ENCODE measurements around the gene FREM1.
A peak's percentile ranks its signal among the peaks of the same experiment; 100 is the strongest.

Gene FREM1

DNA sequence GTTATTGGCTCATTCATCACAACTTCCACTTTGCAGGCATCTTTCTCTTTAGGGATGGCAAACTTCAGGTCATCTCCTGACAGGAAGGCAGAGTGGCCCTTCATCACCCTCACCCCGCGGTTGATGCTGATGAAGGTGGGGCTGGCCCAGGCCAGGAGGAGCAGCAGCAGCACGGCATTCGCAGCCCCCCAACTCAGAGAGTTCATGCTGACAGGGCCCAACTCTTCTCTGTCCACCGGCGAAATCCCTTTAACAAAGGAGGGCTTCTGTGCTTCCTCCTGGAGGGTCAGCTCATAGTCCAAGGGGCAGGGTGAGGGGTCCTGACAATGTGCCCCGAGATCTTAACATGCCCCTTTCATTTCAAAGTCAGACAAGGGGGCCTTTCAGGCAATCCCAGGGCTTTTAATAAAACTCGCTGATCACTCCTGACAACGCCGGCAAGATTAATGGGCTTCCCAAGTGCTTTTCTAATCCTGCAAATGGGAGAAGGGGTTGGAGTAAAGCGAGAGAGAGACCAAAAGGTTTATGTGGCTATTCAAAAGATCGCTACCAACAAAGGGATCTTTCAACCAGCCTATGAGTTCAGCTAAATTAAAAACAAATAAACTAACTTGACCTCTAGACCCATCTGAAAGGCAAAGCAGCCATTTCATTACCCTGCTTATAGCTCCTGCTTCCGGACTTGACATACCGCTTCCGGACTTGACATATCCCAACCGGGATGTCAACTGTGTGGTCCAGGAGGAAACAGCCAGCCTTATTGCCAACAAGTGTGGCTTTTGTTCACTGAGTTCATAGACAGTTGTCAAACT is 41.2 kb downstream of the FREM1 start:
- no peak for DNase-seq

DNA sequence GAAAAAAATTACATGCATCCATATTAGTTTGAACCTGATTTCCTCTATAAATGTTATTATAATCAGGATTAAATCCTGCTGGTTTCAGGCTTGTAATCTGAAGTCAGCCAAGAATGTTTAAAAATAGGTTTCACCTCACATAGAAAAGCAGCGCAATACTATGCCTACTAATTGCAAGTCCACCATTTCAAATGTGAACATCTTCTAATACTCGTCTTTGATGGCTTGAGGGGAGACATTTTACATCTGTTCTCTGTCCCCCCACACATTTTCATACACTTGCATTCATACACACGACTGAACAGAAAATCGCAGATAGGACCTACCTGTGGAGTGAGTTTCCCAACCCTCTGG is 41.8 kb downstream of the FREM1 start:
- no peak for DNase-seq

DNA sequence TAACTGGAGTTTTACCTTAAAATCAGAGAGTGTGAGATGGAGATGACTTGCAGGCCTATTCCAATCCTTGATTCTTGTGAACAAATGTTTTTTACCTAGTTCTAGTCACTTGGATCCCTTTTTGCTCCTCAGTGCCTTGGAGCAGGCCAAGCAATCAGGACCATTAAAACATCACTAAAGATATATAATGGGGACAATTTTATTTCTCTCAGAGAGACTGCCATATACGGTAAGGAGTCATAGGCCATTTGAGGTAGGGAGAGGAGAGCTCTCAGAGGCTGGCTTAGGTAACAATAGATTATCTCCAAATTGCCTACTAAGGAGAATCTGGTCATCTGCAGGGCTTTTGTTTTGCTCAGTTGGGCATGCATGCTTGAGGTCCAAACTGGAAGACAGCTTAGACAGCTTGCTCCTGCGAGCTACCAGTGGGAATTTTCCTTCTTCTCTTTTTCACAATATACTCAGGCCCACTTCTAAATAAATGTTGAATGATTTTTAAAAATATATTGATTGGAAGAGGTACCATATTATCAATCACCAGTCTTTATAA is 44.0 kb downstream of the FREM1 start:
- DNase-seq, result no peak

DNA sequence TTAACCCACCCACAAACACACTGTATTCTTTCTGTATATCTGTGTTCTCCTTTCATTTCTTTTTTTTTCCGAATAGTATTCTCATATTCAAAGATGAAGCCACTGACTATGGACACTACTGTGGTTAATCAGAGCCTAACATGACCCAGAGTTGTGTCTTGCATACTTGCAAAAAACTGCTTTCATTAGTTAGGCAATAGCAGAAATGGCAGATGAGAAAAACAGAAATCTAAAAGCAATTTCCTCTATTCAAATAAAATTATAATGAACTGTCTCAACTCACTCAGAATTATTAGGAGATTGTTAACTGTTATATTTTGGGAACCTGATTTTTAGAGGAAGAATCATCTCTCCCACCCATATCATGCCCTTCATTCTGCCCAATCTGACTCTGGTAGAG is 45.9 kb downstream of the FREM1 start:
- no peak for DNase-seq

DNA sequence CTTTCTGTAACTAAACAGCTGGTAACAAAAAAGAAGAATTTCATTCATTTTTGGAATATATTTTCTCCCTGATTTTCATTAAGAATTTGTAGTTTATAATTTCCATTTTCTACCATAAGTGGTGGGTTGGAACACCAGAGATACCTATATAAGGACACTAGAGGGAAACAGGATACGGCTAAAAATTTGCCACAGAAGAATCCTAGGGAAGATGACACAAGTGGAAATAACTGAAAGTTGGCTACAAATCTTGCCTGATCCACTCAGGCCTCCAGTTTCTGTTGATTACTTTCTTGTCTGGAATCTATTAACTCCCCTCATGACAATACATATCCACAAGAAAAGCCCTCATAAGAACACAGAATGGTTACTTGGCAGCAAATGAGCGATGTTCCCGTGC is 46.8 kb downstream of the FREM1 start:
- DNase-seq, result no peak

DNA sequence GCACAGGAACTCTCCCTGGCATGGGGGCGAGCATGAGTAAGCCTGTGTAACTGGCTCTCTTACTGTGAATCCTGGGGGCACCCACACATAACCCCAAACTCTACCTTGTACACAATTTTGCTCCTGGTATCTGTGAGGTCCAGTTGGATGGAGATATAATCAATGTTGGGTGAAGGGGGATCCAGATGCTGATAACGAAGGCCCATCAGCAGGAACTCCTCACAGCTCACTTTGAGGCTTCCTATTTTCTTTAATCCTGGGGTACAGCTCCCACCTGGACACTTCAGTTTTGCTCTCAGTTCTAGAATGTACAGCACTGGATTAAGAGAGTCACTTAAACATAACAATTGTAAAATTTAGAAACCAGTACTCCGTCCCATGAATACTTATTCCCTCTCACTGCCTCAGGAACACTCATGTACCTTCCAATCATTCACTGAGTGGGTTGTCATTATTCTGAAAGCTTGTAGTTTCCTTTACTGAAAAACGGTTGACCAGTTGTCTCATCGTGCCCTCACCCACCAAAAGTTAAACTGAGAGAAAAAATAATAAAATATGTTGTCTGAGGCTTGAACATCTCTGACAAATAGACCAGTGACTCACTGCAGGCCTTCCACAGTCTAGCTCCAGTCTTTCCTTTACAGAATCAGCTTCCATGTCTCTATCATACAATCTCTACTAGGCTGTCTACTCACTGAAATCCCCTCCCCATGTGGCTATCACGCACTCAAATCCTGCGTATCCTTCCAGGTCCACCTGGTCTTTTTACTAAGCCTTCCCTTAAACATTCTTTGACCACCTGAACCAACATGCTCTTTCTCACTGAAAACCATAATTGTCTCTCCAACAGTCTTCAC is 52.6 kb downstream of the FREM1 start:
- no peak for DNase-seq

DNA sequence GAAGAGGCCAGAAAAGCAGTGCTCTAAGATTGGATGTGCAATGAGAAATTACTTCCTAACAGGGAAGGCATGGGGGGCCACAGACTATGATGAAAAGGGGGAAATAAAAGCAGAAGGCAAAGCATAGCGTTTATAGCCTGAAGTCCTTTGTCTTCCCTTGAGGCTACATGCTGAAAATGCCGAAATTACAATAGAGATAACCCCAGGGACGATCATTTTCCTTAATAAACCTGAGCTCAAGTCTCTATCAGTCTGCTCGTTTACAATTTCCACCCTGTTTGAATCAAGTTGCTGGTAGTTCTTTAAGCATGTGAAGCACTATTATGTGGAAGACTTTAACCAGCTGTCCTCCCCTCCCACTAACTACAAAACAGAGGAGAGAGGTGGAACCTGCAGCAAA is 60.4 kb downstream of the FREM1 start:
- no peak for DNase-seq

DNA sequence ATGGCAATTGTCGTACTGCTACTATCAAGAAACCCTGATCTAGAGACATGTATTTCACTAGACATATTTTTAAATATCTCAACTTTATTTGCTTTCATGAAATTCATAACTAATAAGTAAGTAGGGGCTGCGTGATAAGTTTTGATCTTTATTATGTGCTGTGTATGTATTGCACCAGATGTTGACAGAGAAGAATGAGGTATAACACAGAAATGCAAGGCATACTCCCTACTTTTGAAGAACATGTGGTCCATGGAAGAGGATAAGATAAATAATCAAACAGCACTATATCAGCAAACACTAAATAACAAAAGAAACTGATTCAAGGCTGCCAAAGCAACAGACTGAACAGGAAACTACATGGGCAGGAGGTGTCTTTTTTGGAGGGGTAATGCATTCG is 60.9 kb downstream of the FREM1 start:
- DNase-seq, result no peak

DNA sequence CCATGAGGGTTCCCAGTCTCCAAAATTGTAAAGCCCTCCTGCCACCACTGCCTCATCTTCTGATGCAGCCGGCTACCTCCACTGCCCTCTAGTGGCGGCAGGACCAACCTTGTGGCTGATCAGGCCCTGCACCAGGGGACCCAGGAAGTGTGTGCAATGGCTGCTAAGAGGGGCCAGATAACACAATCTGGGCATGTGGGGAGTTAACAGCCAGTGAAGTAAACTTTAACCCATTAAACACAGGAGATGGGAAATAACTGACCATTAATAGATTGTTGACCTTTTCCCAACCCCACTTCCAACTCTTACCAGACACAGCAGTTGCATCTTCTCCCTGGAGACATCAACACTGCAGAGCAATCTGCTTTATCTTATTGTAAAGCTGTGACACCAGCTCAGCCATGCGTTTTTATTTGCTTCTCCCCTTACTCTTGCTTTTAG is 63.3 kb downstream of the FREM1 start:
- peak; percentile 38 for DNase-seq

DNA sequence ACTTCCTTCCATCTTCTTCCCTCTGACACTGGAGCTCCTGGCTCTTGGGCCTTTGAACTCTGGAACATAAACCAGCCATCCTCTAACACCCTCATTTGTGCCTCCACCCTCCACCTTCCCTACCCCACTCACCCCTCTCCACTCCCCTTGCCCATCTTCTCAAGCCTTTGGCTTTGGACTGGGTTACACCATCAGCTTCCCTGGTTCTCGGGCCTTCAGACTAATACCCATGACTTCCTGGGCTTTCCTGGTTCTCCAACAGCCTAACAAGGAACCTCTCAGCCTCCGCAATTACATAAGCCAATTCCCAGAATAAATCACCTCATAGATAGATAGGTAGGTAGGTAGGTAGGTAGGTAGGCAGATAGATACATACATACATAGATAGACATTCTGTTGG is 67.1 kb downstream of the FREM1 start:
- no peak for DNase-seq

DNA sequence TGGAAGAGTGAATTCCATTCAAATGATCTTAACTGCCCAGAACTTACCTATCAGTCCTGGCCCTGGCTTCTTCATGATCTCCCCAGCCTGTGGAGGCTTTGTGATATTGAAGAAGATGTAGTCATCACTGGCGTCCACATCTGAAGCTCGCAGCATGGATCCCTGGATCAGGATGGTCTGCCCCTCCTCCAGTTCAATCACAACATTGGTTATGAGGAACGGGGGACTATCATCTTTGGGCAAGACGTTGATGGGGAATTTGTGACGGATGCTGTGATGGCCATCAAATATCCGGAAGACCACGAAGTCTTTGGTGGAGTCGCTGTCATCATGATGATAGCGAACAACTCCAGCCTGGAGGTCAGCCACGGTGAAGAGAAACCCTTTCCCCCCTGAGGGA is 68.0 kb downstream of the FREM1 start:
- no peak for DNase-seq

DNA sequence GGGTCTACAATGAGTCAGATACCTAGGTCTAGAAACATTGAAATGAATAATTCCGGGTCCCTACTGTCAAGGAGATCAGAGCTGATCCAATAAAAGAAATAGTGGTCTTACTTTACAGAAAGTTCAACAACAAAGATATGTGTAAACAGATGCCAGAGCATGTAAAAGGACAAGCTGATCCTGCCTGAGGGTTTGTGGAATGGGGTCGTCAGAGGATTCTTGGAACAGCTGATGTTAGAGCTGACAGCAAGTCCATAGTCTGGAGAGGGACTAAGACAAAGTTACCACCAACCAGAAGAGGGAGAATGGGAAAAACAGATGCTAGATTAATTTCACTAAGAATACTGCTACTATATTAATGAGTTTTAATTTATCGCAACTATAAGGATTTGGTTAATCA is 71.5 kb downstream of the FREM1 start:
- DNase-seq, result no peak

DNA sequence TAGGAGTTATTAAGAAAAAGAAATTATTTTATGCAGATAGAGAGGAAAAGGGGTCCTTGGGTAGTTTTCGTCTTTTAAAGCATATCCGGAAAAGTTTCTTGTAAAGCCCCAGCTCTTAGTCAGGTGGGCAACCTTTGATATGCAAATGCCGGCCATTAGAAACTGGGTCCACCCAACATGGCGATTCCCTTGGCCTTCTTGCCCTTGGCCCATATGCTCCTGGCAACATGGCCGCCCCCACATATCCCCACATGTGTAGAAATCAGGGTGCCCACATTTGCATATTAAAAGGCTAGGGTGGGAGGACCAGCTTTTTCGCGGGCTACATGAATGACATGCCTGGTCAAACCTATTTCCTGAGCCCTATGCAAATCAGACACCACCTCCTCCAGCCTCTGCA is 73.3 kb downstream of the FREM1 start:
- no peak for DNase-seq

DNA sequence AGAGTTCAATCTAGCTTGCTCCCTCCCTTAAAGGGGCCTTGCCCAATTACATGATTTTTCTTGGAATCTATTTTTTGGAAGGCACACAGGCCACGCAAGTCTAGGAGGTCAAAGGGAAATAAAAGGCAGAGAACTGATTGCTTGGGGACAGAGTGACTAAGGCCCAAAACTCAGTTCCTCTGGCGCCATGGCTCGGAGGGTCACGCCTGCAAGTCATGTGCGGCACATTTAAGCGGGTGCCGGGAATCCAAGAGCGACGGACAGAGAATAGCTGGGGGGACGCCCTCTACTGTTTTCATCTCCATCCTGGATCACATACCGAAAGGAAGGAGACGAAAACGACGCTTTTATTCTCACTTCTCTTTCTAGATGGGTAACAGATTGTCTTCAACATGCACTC is 78.6 kb downstream of the FREM1 start:
- no peak for DNase-seq

DNA sequence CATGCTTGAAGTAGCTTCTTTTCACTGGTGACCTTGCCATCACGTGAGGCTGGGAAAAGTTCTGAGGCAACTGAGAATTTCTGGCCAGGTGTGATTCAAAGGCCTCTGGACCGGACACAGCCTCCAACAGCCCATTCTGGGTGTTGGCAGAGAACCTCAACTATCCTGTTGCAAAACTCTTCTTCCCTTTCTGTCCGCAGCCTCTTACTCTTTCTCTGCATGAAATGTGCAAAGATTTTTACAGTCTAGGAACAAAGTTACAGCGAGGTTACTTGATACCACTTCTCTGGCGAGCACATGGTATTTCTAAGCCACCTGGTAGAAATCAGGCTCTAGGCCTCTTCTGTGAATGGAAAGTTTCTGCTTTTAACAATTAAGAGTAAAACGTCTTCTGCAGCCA is 79.2 kb downstream of the FREM1 start:
- DNase-seq, result no peak

DNA sequence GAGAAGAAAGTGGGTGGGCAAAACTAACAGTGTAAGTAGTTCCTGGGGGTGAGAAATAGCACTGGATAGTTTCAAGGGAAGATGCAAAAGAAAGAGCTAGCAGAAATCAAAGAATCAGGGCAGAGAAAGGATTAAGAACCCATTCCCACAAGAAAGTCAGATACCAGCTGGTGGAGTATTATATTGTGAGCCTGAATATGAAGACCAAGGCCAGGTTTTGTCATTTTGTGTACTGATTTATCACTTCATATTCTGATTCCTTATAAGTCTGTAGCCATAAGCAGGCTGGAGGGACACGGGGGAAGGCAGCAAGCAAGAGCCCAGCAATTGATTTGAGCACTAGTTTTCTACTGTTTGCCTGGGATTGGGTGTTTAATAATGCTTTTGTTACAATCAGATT is 80.2 kb downstream of the FREM1 start:
- DNase-seq, result no peak

DNA sequence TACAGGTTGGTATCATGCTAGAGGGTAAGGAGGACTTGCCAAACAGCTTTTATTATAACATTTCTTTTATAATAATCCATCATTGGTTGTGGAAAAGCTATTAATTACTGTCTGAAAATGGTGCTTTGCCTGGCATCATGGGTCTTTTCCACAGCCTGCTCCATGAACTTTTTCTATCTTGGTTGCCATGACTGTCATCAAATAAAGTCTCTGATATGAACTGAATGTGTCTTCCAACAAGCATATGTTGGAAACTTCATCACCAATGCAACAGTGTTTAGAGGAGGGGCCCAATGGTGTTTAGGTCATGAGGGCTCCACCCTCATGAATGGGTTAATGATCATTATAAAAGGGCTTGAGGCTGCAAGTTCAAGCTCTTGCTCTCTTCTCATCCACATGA is 81.0 kb downstream of the FREM1 start:
- DNase-seq, result no peak

DNA sequence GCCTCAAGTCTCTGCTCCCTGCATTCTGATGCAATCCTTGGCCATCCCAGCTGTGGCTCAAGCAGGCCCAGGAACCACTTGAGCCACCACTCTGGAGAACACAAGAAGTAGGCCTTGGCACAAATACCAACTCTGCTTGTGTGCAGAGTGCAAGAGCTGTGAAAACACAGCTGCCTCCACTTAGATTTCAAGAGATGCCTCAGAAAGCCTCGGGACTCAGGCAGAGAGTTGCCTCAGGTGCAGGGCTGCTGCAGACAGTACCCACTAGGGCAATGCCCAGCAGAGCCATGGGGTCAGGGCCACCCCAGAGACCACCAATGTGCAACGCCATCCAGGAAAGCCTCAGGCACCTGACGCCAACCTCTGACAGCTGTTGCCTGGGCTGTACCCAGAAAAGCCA is 82.4 kb downstream of the FREM1 start:
- DNase-seq, result no peak

DNA sequence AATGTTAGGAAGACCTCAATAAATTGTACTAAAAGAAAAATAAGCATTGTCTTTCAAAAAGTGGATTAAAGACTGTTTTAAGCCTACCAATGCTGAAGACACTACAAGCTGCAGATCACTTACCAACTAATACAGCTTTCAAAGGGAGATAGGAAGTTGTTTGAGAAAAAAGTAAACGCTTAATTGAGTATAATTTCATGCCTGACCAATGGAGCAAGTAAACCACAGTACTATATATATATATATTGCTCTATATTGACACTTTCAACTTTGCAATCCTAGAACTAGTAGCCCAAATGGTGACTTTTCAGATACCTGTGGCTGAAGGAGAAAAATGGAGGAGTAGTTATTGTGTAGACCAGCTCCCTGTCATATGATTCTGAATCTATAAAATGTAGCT is 85.7 kb downstream of the FREM1 start:
- no peak for DNase-seq

DNA sequence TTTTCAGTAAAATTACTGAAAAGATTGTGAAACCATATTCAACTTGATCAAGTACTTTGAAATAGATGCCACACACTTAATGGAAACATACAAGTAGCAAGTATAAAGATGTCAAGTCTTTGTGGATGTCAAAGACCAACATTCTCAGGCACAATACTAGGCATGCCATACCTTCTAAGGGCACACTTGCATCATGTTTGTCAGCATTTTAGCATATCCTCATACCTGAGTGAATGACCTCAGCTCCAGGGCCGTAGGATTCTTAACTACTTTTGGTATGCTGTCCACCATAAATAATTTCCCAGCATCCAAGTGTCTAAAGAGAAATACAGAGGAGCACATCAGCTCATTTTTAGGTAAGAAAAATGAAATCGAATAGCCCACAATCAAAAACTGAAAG is 86.4 kb downstream of the FREM1 start:
- DNase-seq, result no peak

DNA sequence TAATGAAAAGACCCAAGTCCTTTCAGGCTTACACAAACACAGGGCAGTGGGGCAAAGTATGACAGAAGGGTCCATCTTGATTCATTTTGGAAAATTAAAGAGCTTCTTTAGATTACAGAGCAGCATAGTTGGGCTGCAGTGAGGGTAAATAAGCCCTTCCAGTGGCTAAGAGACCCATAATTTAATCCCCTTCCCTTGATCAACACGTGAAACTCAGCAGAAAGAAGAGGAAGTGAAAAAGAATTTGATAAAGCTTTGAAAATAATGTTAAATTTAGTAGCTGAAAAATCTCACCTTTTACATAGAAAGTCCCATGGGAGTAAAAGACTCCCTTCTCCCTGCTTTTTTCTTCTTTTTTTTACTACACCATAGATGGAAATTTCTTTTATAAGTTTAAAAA is 87.6 kb downstream of the FREM1 start:
- DNase-seq, result no peak

DNA sequence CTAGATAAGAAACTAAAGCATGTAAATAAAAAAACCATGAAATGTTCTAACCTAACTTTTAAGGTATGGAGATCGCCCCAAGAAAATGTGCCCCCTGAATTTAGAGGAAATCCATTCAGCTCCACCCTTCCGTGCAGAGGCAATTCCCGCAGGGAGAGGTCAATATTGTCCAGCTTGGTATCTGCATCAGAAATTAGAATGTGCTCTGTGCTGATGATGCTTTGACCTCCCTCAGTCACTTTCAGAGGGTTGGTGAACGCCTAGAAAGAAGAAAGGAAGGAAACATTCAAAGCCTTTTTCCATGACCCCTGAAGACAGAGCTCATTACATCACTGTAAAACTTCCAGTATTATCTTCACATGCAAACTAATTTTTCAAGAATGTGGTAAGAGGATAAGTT is 91.0 kb downstream of the FREM1 start:
- DNase-seq, result no peak

DNA sequence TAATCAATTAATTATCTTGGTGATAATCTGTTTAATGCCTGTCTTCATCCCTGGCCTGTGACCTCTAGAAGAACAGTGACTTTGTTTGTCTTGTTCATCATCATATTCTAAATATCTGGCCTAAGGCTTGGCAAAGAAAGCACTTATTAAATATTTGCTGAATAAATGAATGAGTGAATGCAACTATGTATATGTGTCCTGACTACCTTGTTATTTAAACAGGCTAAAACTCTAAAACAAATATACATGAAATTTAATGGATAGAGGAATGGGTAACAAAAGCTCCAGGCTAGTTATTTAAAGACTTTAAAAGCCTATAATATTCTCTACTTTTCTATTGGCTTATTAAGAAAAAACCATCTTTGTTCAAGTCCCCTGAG is 96.0 kb downstream of the FREM1 start:
- DNase-seq, result no peak
